GM12878 (cell line): ENCODE measurements around the gene ELK4. TPM values are rescaled to one million over a fixed set of nuclear protein-coding genes. Genes with fewer than 3 reads are reported as not detected.

Experiments
- ATAC-seq: fragments of 200-7000 bp; cut with Tn5 transposase; 3 replicates; pipeline ENCODE4 v1.9.1; 2020; ENCODE audit warnings: mild to moderate bottlenecking, moderate library complexity
- BruUV-seq: library from RNA; stranded (reverse); fragments of 400-500 nt; replicated peaks from 2 replicates; lab custom pipeline; 2021; lab: Mats Ljungman, UMichigan
- CTCF ChIA-PET: fragments of 300-600 bp; sonication (Branson Sonifier 250); formaldehyde crosslinking; extraction: SDS; loops from one replicate; lab custom pipeline; 2021; ENCODE audit warnings: inconsistent platforms; lab: Yijun Ruan, JAX
- POLR2A ChIA-PET: fragments of 350-600 bp; formaldehyde crosslinking; extraction: SDS; loops from one replicate; lab custom pipeline; 2021; ENCODE audit warnings: inconsistent platforms; lab: Charles Lee
- RAD21 ChIA-PET: fragments of 300-600 bp; sonication (Branson Sonifier 250); formaldehyde crosslinking; loops from one replicate; lab custom pipeline; 2023; ENCODE audit warnings: antibody characterized with exemption; ENCODE audit not compliant: unreplicated experiment; lab: Charles Lee
- SMC1A ChIA-PET: fragments of 300-600 bp; sonication (Branson Sonifier 250); formaldehyde crosslinking; loops from one replicate; lab custom pipeline; 2023; ENCODE audit not compliant: unreplicated experiment, uncharacterized antibody; lab: Charles Lee
- DNase-seq: peaks from one replicate; pipeline ENCODE4 v3.0.0-alpha.2; 2011; ENCODE audit warnings: low read depth, low spot score
- FAIRE-seq: peaks from 3 replicates; lab custom pipeline; 2011; peaks lifted over from hg19 to GRCh38; lab: Jason Lieb, UNC
- H2AFZ ChIP-seq: 2 replicates; pipeline ENCODE4 v1.6.0; 2011; ENCODE audit warnings: low read depth, low read length, control low read depth; ENCODE audit not compliant: control insufficient read depth
- H3K27ac ChIP-seq: 2 replicates; pipeline ENCODE4 v1.5.1; 2011; ENCODE audit warnings: control low read depth; ENCODE audit not compliant: control insufficient read depth, insufficient read depth
- H3K27me3 ChIP-seq, 2 experiments: replicated peaks in 1 of 2; 2 replicates each; pipeline versions ENCODE4 v1.6.0 to v1.6.1; 2011; ENCODE audit warnings: low read length in 1 of 2; ENCODE audit not compliant: control insufficient read depth in 2 of 2, insufficient read depth in 2 of 2
- H3K36me3 ChIP-seq, 2 experiments: 2 replicates each; pipeline ENCODE4 v1.5.1; 2011; ENCODE audit warnings: low read length in 1 of 2; ENCODE audit not compliant: control insufficient read depth in 2 of 2, insufficient read depth in 2 of 2
- H3K4me1 ChIP-seq: 2 replicates; pipeline ENCODE4 v1.6.1; 2011; ENCODE audit warnings: mild to moderate bottlenecking, low read length, moderate library complexity, mixed read lengths; ENCODE audit not compliant: control insufficient read depth, insufficient read depth
- H3K4me2 ChIP-seq: 2 replicates; pipeline ENCODE4 v1.6.0; 2011; ENCODE audit warnings: control low read depth; ENCODE audit not compliant: control insufficient read depth, insufficient read depth
- H3K4me3 ChIP-seq: fragments of 200-600 bp; sonication (generic); 2 replicates; pipeline ENCODE4 v1.5.1; 2016
- H3K79me2 ChIP-seq: 2 replicates; pipeline ENCODE4 v1.6.0; 2011; ENCODE audit warnings: low read length; ENCODE audit not compliant: control insufficient read depth, insufficient read depth
- H3K9ac ChIP-seq: 2 replicates; pipeline ENCODE4 v1.8.0; 2011; ENCODE audit warnings: low read length, control low read depth, mixed read lengths; ENCODE audit not compliant: control insufficient read depth, insufficient read depth
- H3K9me3 ChIP-seq: replicated peaks from 3 replicates; pipeline ENCODE4 v1.5.1; 2011; ENCODE audit warnings: mild to moderate bottlenecking, low read length; ENCODE audit not compliant: control insufficient read depth, insufficient read depth
- H4K20me1 ChIP-seq: 2 replicates; pipeline ENCODE4 v1.6.0; 2011; ENCODE audit not compliant: control insufficient read depth, insufficient read depth
- BCL3 ChIP-seq: IDR thresholded peaks from 2 replicates; pipeline ENCODE4 v1.6.1; 2011; ENCODE audit warnings: borderline replicate concordance, low read depth, mild to moderate bottlenecking, moderate library complexity, low read length; ENCODE audit not compliant: insufficient read depth, poor library complexity, severe bottlenecking
- CBX5 ChIP-seq: sonication (generic); IDR thresholded peaks from 2 replicates; pipeline ENCODE4 v1.6.1; 2016; ENCODE audit warnings: low read depth, moderate library complexity, mild to moderate bottlenecking, inconsistent platforms
- IKZF1 ChIP-seq: fragments of 450-650 bp; conservative IDR thresholded peaks from 2 replicates; pipeline ENCODE4 v1.6.1; 2017; ENCODE audit warnings: antibody characterized with exemption, mild to moderate bottlenecking
- IRF3 ChIP-seq: fragments of 450-650 bp; IDR thresholded peaks from 2 replicates; pipeline ENCODE4 v1.6.1; 2014; ENCODE audit warnings: mild to moderate bottlenecking
- NFIC ChIP-seq: IDR thresholded peaks from 2 replicates; pipeline ENCODE4 v1.6.1; 2012; ENCODE audit warnings: low read depth, mild to moderate bottlenecking, inconsistent platforms, low read length, moderate library complexity
- RUNX3 ChIP-seq: IDR thresholded peaks from 2 replicates; pipeline ENCODE4 v1.6.1; 2012; ENCODE audit warnings: low read length, inconsistent platforms
- SMAD5 ChIP-seq: IDR thresholded peaks from 2 replicates; pipeline ENCODE4 v1.6.1; 2016; ENCODE audit warnings: antibody characterized with exemption, low read depth
- SMC3 ChIP-seq: IDR thresholded peaks from 2 replicates; pipeline ENCODE4 v1.6.1; 2011; ENCODE audit warnings: low read length, improper control_type of control experiment, borderline replicate concordance
- WGBS: methylation state at CpG from one replicate; pipeline ENCODE4 v1.1.6; 2016; ENCODE audit warnings: low lambda C conversion rate; ENCODE audit not compliant: insufficient replicate concordance, insufficient coverage; ENCODE audit errors: missing lambda C conversion rate; 5-methylcytosine and 5-hydroxymethylcytosine counted together
- in situ Hi-C: fragments of 300-500 bp; cut with MboI; formaldehyde crosslinking; loops from 9 replicates; pipeline ENCODE4 v1.14.3; 2018; ENCODE audit warnings: mixed read lengths
- intact Hi-C: fragments of 100-400 bp; cut with micrococcal nuclease; formaldehyde crosslinking; loops from one replicate; pipeline ENCODE4 v1.14.2; 2022; ENCODE audit not compliant: unreplicated experiment
- polyA plus RNA-seq, 11 experiments: library from polyadenylated mRNA; depleted of rRNA in 4 of 11; unstranded in 6 of 11; stranded (reverse) in 5 of 11; fragments of >200 nt; fragmentation: Nextera tagmentation in 4 of 11; fragmentation: Illumina TruSeq in 1 of 11; extraction: Ambion mirVana in 4 of 11; extraction: Trizol in 1 of 11; gene quantifications; 1 replicate in 1 of 11; 2 replicates in 10 of 11; pipeline versions ENCODE4 v1.2.1 to v1.2.3, GENCODE V29; 2011 to 2016; ENCODE audit warnings: inconsistent platforms in 2 of 11, missing spikeins in 2 of 11, low read depth in 1 of 11
- total RNA-seq, 4 experiments: library from RNA; depleted of rRNA in 3 of 4; stranded (reverse); fragments of >200 nt in 3 of 4; fragmentation: Illumina TruSeq in 1 of 4; extraction: Trizol in 1 of 4; gene quantifications; 2 replicates each; pipeline versions ENCODE4 v1.2.1 to v1.2.3, GENCODE V29; 2013 to 2021
- TF ChIP-seq, protein P1 (sequence below): fragments of 450-650 bp; IDR thresholded peaks from 2 replicates; pipeline ENCODE4 v1.6.1; 2017; ENCODE audit warnings: borderline replicate concordance
- TF ChIP-seq, protein P2 (sequence below), 3 experiments: IDR thresholded peaks in 2 of 3; conservative IDR thresholded peaks in 1 of 3; 2 replicates each; pipeline ENCODE4 v1.5.1; 2011; ENCODE audit warnings: low read depth in 3 of 3, low read length in 3 of 3, mild to moderate bottlenecking in 3 of 3, control low read depth in 2 of 3, moderate library complexity in 2 of 3, inconsistent platforms in 1 of 3, mixed read lengths in 1 of 3; ENCODE audit not compliant: control insufficient read depth in 2 of 3, insufficient read depth in 1 of 3; ENCODE audit errors: extremely low read depth in 1 of 3
- TF ChIP-seq, protein P3 (sequence below): fragments of 150-350 bp; IDR thresholded peaks from 2 replicates; pipeline ENCODE4 v1.6.1; 2016; ENCODE audit warnings: low read depth, low read length

ELK4 gene
- total and polyA plus RNA-seq, 10 of the 15 experiments (the other 5 are each of a cell fraction or from before 2014, with no cell fraction given): 5.2 to 71.5 (median 18.5) TPM

DNA sequence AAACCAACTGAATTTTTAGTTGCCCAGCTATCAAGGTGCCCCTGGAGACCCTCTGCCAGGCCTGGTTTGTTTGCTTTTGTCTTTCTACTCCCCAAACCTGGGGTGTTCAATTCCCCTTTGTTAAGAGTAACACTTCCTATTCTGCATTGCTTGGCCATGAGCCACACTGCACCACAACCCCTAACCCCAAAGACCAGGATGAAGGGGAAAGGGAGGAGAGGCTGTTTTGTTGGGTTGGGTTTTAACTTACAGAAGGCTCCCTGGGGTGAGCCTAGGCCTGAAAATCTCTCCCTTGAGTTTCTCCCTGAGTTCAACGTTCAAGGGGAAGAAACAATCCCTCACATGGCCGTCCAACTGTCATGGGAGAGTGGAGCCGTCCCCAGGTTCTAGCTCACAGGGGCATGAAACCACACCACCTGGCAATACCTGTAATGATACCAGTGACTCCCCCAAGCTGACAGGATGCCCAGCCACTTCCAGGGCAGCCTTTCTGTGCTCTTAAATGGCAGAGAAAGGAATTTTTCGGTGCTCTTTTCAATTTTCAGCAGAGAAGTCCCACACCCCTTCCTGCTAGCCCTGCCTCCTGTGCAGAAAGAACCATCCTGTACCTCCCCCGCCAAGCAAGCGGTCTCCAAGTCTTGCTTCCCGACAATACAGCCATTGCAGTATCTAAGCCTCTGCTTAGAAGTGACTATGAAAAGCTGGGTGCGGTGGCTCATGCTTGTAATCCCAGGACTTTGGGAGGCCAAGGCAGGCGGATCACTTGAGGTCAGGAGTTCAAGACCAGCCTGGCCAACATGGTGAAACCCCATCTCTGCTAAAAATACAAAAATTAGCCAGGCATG is 33.6 kb upstream of the ELK4 start:
- peak overlapping the region; percentile 53 for H3K27ac ChIP-seq
- H4K20me1 ChIP-seq: no peaks in the 10 kb centered on the region
- SMC1A ChIA-PET: interaction anchor here (0.6 to 26.7 kb wide), 9 partner anchors 6 to 325 kb away, joined by 3 to 1008 read pairs (median 4); partner anchors contain the start of gene SLC45A3
- H3K9ac ChIP-seq: peak overlapping the region; percentile 37; the same call in 1 of the 2 replicates
- H3K27me3 ChIP-seq: no peaks in the 10 kb centered on the region
- RAD21 ChIA-PET: interaction anchor here (0.9 to 11.4 kb wide), 6 partner anchors 6 to 107 kb away, joined by 3 to 194 read pairs (median 6); partner anchors contain the start of gene ELK4
- BruUV-seq: no TSS peak
- DNase-seq (peak; percentile 60), FAIRE-seq (no peak), ATAC-seq (peak; percentile 15)
- peak overlapping the region; percentile 14; the same call in 1 of the 2 replicates for H3K4me3 ChIP-seq
- POLR2A ChIA-PET: interaction anchor here (0.5 to 7.8 kb wide), 8 partner anchors 13 to 109 kb away, joined by 3 to 89 read pairs (median 4); partner anchors contain the start of gene RAB29
- WGBS: 22% methylated on average over 9 of the region's 9 CpGs
- in situ Hi-C loops: no loop called here
- CTCF ChIA-PET: interaction anchor here (0.7 to 31.9 kb wide), 8 partner anchors 8 to 312 kb away, joined by 4 to 1339 read pairs (median 10); partner anchors contain the start of gene SLC45A3
- H3K36me3 ChIP-seq: no peaks in the 10 kb centered on the region
- H3K4me2 ChIP-seq: peak overlapping the region; percentile 73
- H3K4me1 ChIP-seq: peaks cover 54% of the 10 kb centered on the region
- H3K9me3 ChIP-seq: no peaks in the 10 kb centered on the region
- H2AFZ ChIP-seq: peak overlapping the region; percentile 56
- peaks cover 5% of the 10 kb centered on the region for H3K79me2 ChIP-seq
- intact Hi-C loops: no loop called here
- TF ChIP-seq SMAD5 (no peak), BCL3 (no peak), CBX5 (no peak), SMC3 (no peak), IRF3 (no peak), RUNX3 (peak; percentile 66), IKZF1 (peak; percentile 47), NFIC (no peak)
- TF ChIP-seq, protein P1, sequence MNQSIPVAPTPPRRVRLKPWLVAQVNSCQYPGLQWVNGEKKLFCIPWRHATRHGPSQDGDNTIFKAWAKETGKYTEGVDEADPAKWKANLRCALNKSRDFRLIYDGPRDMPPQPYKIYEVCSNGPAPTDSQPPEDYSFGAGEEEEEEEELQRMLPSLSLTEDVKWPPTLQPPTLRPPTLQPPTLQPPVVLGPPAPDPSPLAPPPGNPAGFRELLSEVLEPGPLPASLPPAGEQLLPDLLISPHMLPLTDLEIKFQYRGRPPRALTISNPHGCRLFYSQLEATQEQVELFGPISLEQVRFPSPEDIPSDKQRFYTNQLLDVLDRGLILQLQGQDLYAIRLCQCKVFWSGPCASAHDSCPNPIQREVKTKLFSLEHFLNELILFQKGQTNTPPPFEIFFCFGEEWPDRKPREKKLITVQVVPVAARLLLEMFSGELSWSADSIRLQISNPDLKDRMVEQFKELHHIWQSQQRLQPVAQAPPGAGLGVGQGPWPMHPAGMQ: no peak
- TF ChIP-seq, protein P2, sequence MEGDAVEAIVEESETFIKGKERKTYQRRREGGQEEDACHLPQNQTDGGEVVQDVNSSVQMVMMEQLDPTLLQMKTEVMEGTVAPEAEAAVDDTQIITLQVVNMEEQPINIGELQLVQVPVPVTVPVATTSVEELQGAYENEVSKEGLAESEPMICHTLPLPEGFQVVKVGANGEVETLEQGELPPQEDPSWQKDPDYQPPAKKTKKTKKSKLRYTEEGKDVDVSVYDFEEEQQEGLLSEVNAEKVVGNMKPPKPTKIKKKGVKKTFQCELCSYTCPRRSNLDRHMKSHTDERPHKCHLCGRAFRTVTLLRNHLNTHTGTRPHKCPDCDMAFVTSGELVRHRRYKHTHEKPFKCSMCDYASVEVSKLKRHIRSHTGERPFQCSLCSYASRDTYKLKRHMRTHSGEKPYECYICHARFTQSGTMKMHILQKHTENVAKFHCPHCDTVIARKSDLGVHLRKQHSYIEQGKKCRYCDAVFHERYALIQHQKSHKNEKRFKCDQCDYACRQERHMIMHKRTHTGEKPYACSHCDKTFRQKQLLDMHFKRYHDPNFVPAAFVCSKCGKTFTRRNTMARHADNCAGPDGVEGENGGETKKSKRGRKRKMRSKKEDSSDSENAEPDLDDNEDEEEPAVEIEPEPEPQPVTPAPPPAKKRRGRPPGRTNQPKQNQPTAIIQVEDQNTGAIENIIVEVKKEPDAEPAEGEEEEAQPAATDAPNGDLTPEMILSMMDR (IDR thresholded peaks at IDR 0.05 in 2 of 3, conservative IDR thresholded peaks at IDR 0.05 in 1 of 3; ENCODE audit: control insufficient read depth in 2 of 3, extremely low read depth in 1 of 3, insufficient read depth in 1 of 3, low read depth in 3 of 3, low read length in 3 of 3): no peak
- TF ChIP-seq, protein P3, sequence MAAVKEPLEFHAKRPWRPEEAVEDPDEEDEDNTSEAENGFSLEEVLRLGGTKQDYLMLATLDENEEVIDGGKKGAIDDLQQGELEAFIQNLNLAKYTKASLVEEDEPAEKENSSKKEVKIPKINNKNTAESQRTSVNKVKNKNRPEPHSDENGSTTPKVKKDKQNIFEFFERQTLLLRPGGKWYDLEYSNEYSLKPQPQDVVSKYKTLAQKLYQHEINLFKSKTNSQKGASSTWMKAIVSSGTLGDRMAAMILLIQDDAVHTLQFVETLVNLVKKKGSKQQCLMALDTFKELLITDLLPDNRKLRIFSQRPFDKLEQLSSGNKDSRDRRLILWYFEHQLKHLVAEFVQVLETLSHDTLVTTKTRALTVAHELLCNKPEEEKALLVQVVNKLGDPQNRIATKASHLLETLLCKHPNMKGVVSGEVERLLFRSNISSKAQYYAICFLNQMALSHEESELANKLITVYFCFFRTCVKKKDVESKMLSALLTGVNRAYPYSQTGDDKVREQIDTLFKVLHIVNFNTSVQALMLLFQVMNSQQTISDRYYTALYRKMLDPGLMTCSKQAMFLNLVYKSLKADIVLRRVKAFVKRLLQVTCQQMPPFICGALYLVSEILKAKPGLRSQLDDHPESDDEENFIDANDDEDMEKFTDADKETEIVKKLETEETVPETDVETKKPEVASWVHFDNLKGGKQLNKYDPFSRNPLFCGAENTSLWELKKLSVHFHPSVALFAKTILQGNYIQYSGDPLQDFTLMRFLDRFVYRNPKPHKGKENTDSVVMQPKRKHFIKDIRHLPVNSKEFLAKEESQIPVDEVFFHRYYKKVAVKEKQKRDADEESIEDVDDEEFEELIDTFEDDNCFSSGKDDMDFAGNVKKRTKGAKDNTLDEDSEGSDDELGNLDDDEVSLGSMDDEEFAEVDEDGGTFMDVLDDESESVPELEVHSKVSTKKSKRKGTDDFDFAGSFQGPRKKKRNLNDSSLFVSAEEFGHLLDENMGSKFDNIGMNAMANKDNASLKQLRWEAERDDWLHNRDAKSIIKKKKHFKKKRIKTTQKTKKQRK: no peak
